ENCODE data around the gene ABCA12.

DNA sequence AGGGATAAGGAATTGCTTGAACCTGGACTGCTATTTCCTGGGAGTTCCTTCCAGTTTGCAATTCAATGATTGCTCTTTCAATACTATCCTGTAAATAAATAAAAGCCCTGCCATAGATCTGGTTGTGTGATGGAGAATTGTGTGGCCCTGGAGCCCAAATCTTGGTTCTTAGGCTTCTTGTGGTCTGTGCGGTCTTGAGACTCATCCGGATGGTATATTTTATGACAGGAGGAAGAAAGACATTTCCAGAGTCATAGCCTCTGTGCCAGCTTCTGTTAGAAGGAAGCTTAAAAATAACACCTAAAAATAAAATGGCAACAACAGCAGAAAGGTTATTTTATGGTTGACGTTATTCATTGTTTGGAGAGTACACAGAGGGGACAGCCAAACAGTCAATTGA is 137.7 kb downstream of the ABCA12 start:
- no peak for TF ChIP-seq CEBPZ (IDR thresholded peaks at IDR 0.05; ENCODE audit: borderline replicate concordance, low read depth, low read length)
- TF ChIP-seq BHLHE40 (IDR thresholded peaks at IDR 0.05; ENCODE audit: low read length): no peak
- no peak for TF ChIP-seq RAD21 (CRISPR knock-in tag; conservative IDR thresholded peaks at IDR 0.05 in 1 of 2, IDR thresholded peaks at IDR 0.05 in 1 of 2)
- no peak for TF ChIP-seq TCF7 (IDR thresholded peaks at IDR 0.05; ENCODE audit: borderline replicate concordance)
- no peak for TF ChIP-seq PKNOX1 (IDR thresholded peaks at IDR 0.05)
